H1 (cell line): ENCODE data around the gene HAT1. TPM values are rescaled to one million over a fixed set of nuclear protein-coding genes. Genes with fewer than 3 reads are reported as not detected.

Source experiments
- ASH2L ChIP-seq: fragments of 200-600, 300-600 bp; sonication (generic); IDR thresholded peaks from one replicate; pipeline ENCODE4 v1.7.1; 2017; ENCODE audit warnings: low read length
- BRCA1 ChIP-seq: IDR thresholded peaks from 2 replicates; pipeline ENCODE4 v1.6.1; 2012; ENCODE audit warnings: low read depth, low read length, improper control_type of control experiment
- CREB1 ChIP-seq: IDR thresholded peaks from 2 replicates; pipeline ENCODE4 v1.6.1; 2012; ENCODE audit warnings: inconsistent platforms
- E2F6 ChIP-seq: IDR thresholded peaks from 2 replicates; pipeline ENCODE4 v1.6.1; 2012; ENCODE audit warnings: inconsistent platforms
- EGR1 ChIP-seq: IDR thresholded peaks from 2 replicates; pipeline ENCODE4 v1.6.1; 2011; ENCODE audit warnings: low read depth, low read length, borderline replicate concordance
- EZH2 ChIP-seq: fragments of 200-600 bp; sonication (generic); IDR thresholded peaks from 2 replicates; pipeline ENCODE4 v1.7.1; 2012; ENCODE audit warnings: low read depth, mild to moderate bottlenecking, moderate library complexity, low read length, inconsistent platforms; ENCODE audit not compliant: severe bottlenecking
- GABPA ChIP-seq: IDR thresholded peaks from 2 replicates; pipeline ENCODE4 v1.6.1; 2011; ENCODE audit warnings: mild to moderate bottlenecking, low read length, moderate library complexity, borderline replicate concordance; ENCODE audit not compliant: insufficient read depth
- KDM4A ChIP-seq: IDR thresholded peaks from one replicate; pipeline ENCODE4 v1.7.1; 2012; ENCODE audit warnings: low read depth, mild to moderate bottlenecking, moderate library complexity, low read length, inconsistent platforms; ENCODE audit not compliant: severe bottlenecking
- KDM5A ChIP-seq: fragments of 200-600 bp; IDR thresholded peaks from 2 replicates; pipeline ENCODE4 v1.7.1; 2012; ENCODE audit warnings: mild to moderate bottlenecking, low read length, inconsistent platforms, mixed read lengths
- MAX ChIP-seq: IDR thresholded peaks from 2 replicates; pipeline ENCODE4 v1.6.1; 2012; ENCODE audit warnings: inconsistent platforms
- NRF1 ChIP-seq: IDR thresholded peaks from 2 replicates; pipeline ENCODE4 v1.6.1; 2011; ENCODE audit warnings: mild to moderate bottlenecking, low read depth, low read length, improper control_type of control experiment
- PHF8 ChIP-seq: fragments of 200-600 bp; sonication (generic); conservative IDR thresholded peaks from 2 replicates; pipeline ENCODE4 v1.7.1; 2012; ENCODE audit warnings: low read depth, mild to moderate bottlenecking, inconsistent platforms, low read length, moderate library complexity
- POLR2A ChIP-seq, 2 experiments: IDR thresholded peaks; 1 replicate in 1 of 2; 2 replicates in 1 of 2; pipeline ENCODE4 v1.6.1; 2011; ENCODE audit warnings: low read depth in 2 of 2, low read length in 2 of 2, mild to moderate bottlenecking in 2 of 2; ENCODE audit errors: control extremely low read depth in 1 of 2
- RBBP5 ChIP-seq: IDR thresholded peaks from 2 replicates; pipeline ENCODE4 v1.7.1; 2012; ENCODE audit warnings: low read depth, mild to moderate bottlenecking, inconsistent platforms, low read length, moderate library complexity, borderline replicate concordance
- SAP30 ChIP-seq: fragments of 300-600 bp; sonication (generic); IDR thresholded peaks from 2 replicates; pipeline ENCODE4 v1.7.1; 2012; ENCODE audit warnings: low read length, moderate library complexity, mild to moderate bottlenecking, inconsistent platforms; ENCODE audit not compliant: insufficient read depth, insufficient replicate concordance
- SIX5 ChIP-seq: IDR thresholded peaks from 2 replicates; pipeline ENCODE4 v1.6.1; 2011; ENCODE audit warnings: mild to moderate bottlenecking, low read depth, low read length
- SP1 ChIP-seq: IDR thresholded peaks from 2 replicates; pipeline ENCODE4 v1.6.1; 2011; ENCODE audit warnings: low read depth, low read length
- SP2 ChIP-seq: IDR thresholded peaks from 2 replicates; pipeline ENCODE4 v1.6.1; 2012; ENCODE audit warnings: mild to moderate bottlenecking, low read length, inconsistent platforms
- TBP ChIP-seq: IDR thresholded peaks from 2 replicates; pipeline ENCODE4 v1.6.1; 2011; ENCODE audit warnings: low read depth, low read length, improper control_type of control experiment
- TEAD4 ChIP-seq: IDR thresholded peaks from 2 replicates; pipeline ENCODE4 v1.6.1; 2012; ENCODE audit warnings: low read depth, low read length, inconsistent platforms, mixed read lengths
- YY1 ChIP-seq: IDR thresholded peaks from 2 replicates; pipeline ENCODE4 v1.6.1; 2011; ENCODE audit warnings: low read depth, mild to moderate bottlenecking, low read length
- polyA plus RNA-seq, 7 experiments: library from polyadenylated mRNA; depleted of rRNA in 3 of 7; stranded (reverse) in 5 of 7; unstranded in 2 of 7; fragments of >200 nt in 5 of 7; fragments of 200-250 nt in 2 of 7; gene quantifications; 1 replicate in 5 of 7; 2 replicates in 1 of 7; 4 replicates in 1 of 7; pipeline versions ENCODE4 v1.2.1 to v1.2.3, GENCODE V29; 2011 to 2013; ENCODE audit warnings: missing spikeins in 2 of 7, mixed read lengths in 2 of 7
- total RNA-seq: library from RNA; stranded (reverse); fragmentation: NEBNext Ultra II Directional; extraction: Animal tissue kit (Norgen Biotek cat#: 25700); gene quantifications from 2 replicates; pipeline ENCODE4 v1.2.1, GENCODE V29; 2021
- TF ChIP-seq, protein P1 (sequence below): IDR thresholded peaks from 2 replicates; pipeline ENCODE4 v1.6.1; 2012; ENCODE audit warnings: low read length, inconsistent platforms

Gene HAT1
- total and polyA plus RNA-seq, 2 of the 8 experiments (the other 6 are each of a cell fraction or from before 2014, with no cell fraction given), result 44.6 to 74.2 TPM

DNA sequence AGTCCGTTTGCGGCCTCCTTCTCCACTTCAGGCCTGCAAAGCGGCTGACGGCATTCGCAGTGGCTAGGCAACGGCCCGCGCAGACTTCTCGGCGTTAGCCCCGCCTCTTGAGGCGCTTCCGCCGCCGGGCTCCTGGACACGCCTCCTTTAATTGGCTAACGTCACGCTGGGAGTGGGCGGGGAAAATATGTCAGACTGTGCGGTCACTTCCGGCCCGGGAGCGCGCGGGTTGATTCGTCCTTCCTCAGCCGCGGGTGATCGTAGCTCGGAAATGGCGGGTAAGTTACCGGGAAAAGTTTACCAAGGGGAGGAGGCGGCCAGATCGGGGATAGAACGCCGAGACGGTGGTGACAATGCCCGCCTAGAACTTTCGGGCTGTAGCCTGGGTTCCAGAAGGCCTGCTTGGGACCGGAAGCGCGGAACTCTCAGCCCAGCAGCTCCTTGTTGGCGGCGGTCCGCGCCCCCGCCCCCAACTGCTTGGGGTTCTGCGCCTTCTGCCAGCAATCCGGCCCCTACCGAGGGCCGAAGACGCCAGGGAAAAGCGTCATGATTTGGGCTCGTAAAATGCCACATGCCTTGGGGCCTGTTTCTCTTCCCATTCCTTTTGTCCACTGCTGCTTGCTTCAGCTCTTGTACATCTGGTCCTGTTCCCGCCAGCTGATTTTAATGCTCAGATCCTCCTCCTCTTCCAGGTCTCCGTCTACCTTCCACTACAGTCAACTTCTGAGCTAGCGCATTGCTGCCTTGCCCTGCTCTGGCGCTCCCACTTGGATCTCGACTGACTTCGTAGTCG is at the start of gene HAT1 (continued):
- TF ChIP-seq KDM4A (peak; percentile 65), NRF1 (peak; percentile 24; the same call in 1 of the 2 replicates), BRCA1 (no peak), KDM5A (peak; percentile 80), EZH2 (no peak), MAX (peak; percentile 45), CREB1 (peak; percentile 97), EGR1 (0 out of 2 replicates have a peak, but pooled peaks have one; percentile 56), ASH2L (peak; percentile 84), SAP30 (peak; percentile 77), TBP (peak; percentile 46), PHF8 (peak; percentile 93), E2F6 (peak; percentile 35; the same call in 1 of the 2 replicates), YY1 (peak; percentile 80), RBBP5 (peak; percentile 89; the same call in 1 of the 2 replicates), SIX5 (no peak), TEAD4 (peak; percentile 35; the same call in 1 of the 2 replicates), SP2 (no peak), GABPA (peak; percentile 82; the same call in 1 of the 2 replicates), SP1 (peak; percentile 84), POLR2A (IDR thresholded peaks at IDR 0.05; ENCODE audit: control extremely low read depth in 1 of 2, low read depth in 2 of 2, low read length in 2 of 2) (peak; percentile 81 to 89)
- TF ChIP-seq, protein P1, sequence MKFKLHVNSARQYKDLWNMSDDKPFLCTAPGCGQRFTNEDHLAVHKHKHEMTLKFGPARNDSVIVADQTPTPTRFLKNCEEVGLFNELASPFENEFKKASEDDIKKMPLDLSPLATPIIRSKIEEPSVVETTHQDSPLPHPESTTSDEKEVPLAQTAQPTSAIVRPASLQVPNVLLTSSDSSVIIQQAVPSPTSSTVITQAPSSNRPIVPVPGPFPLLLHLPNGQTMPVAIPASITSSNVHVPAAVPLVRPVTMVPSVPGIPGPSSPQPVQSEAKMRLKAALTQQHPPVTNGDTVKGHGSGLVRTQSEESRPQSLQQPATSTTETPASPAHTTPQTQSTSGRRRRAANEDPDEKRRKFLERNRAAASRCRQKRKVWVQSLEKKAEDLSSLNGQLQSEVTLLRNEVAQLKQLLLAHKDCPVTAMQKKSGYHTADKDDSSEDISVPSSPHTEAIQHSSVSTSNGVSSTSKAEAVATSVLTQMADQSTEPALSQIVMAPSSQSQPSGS, result peak; percentile 63; the same call in 1 of the 2 replicates
